SK-N-SH (cell line): Measurements from ENCODE around the gene CDC34. TPM values are rescaled to one million over a fixed set of nuclear protein-coding genes. Genes with fewer than 3 reads are reported as not detected.

Experiments used
- CTCF ChIA-PET: fragments of 300-600, 350-600 bp; formaldehyde crosslinking; extraction: SDS; loops from one replicate; lab custom pipeline; 2021; lab: Yijun Ruan, JAX
- POLR2A ChIA-PET: fragments of 350-600 bp; sonication (Branson Sonifier 250); formaldehyde crosslinking; extraction: SDS; loops from one replicate; lab custom pipeline; 2020; ENCODE audit warnings: antibody characterized with exemption, inconsistent platforms; lab: Yijun Ruan, JAX
- DNase-seq: peaks from one replicate; pipeline ENCODE4 v3.0.0; 2012
- H2AFZ ChIP-seq: fragments of 200-600 bp; sonication (generic); 2 replicates; pipeline ENCODE4 v1.8.1; 2016; ENCODE audit warnings: antibody characterized with exemption, mild to moderate bottlenecking, low read depth
- H3F3A ChIP-seq: fragments of 200-600 bp; sonication (generic); replicated peaks from 2 replicates; pipeline ENCODE3; 2016; ENCODE audit warnings: antibody characterized with exemption, mild to moderate bottlenecking; ENCODE audit not compliant: insufficient read depth
- H3K27ac ChIP-seq, 2 experiments: fragments of 200-500 bp in 1 of 2; fragments of 200-600 bp in 1 of 2; sonication (Bioruptor generic) in 1 of 2; sonication (generic), shearing (Covaris generic) in 1 of 2; 2 replicates each; pipeline versions ENCODE4 v1.5.1 to v1.6.1; 2014 to 2016; ENCODE audit warnings: low read depth in 2 of 2, inconsistent platforms in 1 of 2, low read length in 1 of 2, mild to moderate bottlenecking in 1 of 2, mixed read lengths in 1 of 2
- H3K27me3 ChIP-seq: fragments of 200-600 bp; sonication (generic), shearing (Covaris generic); 2 replicates; pipeline ENCODE4 v1.6.1; 2016; ENCODE audit warnings: mixed run types; ENCODE audit not compliant: insufficient read depth
- H3K36me3 ChIP-seq, 2 experiments: fragments of 200-500 bp in 1 of 2; fragments of 200-600 bp in 1 of 2; sonication (Bioruptor generic) in 1 of 2; sonication (generic) in 1 of 2; replicated peaks in 1 of 2; 2 replicates each; pipeline versions ENCODE3 to v1.5.1; 2014 to 2016; ENCODE audit warnings: low read length in 1 of 2, mild to moderate bottlenecking in 1 of 2; ENCODE audit not compliant: insufficient read depth in 2 of 2, control insufficient read depth in 1 of 2
- H3K4me1 ChIP-seq, 2 experiments: fragments of 200-500 bp in 1 of 2; fragments of 200-600 bp in 1 of 2; sonication (Bioruptor generic) in 1 of 2; sonication (generic), shearing (Covaris generic) in 1 of 2; 2 replicates each; pipeline versions ENCODE4 v1.5.1 to v1.6.1; 2014 to 2016; ENCODE audit warnings: low read depth in 1 of 2, low read length in 1 of 2, mixed run types in 1 of 2; ENCODE audit not compliant: insufficient read depth in 2 of 2, control insufficient read depth in 1 of 2
- H3K4me2 ChIP-seq: fragments of 200-600 bp; sonication (generic), shearing (Covaris generic); 2 replicates; pipeline ENCODE4 v1.6.1; 2017; ENCODE audit warnings: mixed run types
- H3K4me3 ChIP-seq, 2 experiments: fragments of 200-500 bp in 1 of 2; fragments of 200-600 bp in 1 of 2; sonication (Bioruptor generic) in 1 of 2; sonication (generic), shearing (Covaris generic) in 1 of 2; 2 replicates each; pipeline versions ENCODE4 v1.5.1 to v1.8.1; 2014 to 2016; ENCODE audit warnings: low read depth in 2 of 2, inconsistent platforms in 1 of 2, low read length in 1 of 2, mild to moderate bottlenecking in 1 of 2, mixed read lengths in 1 of 2, moderate library complexity in 1 of 2
- H3K79me2 ChIP-seq: fragments of 200-600 bp; sonication (generic); 2 replicates; pipeline ENCODE4 v1.8.1; 2017; ENCODE audit warnings: mild to moderate bottlenecking; ENCODE audit not compliant: insufficient read depth
- H3K9ac ChIP-seq: fragments of 200-600 bp; sonication (generic); 2 replicates; pipeline ENCODE4 v1.6.1; 2017; ENCODE audit warnings: mixed run types
- H3K9me2 ChIP-seq: fragments of 200-600 bp; sonication (generic); 2 replicates; pipeline ENCODE4 v1.6.1; 2017; ENCODE audit warnings: mixed run types
- H3K9me3 ChIP-seq: fragments of 200-600 bp; sonication (generic); 2 replicates; pipeline ENCODE4 v1.6.1; 2017; ENCODE audit warnings: mixed run types, mild to moderate bottlenecking, moderate library complexity
- H4K20me1 ChIP-seq: fragments of 200-600 bp; sonication (generic); 2 replicates; pipeline ENCODE4 v1.6.1; 2017; ENCODE audit warnings: mild to moderate bottlenecking, mixed run types; ENCODE audit not compliant: insufficient read depth
- CHD2 ChIP-seq: fragments of 150-350 bp; IDR thresholded peaks from 2 replicates; pipeline ENCODE4 v1.6.1; 2018; ENCODE audit warnings: low read length; ENCODE audit not compliant: partially characterized antibody
- ELF1 ChIP-seq: IDR thresholded peaks from 2 replicates; pipeline ENCODE4 v1.4.0; 2012
- FOSL2 ChIP-seq: IDR thresholded peaks from 2 replicates; pipeline ENCODE4 v1.4.0; 2012; ENCODE audit warnings: low read depth, mild to moderate bottlenecking, moderate library complexity, borderline replicate concordance
- GABPA ChIP-seq: IDR thresholded peaks from 2 replicates; pipeline ENCODE4 v1.4.0; 2012; ENCODE audit warnings: low read depth, mild to moderate bottlenecking
- GATA2 ChIP-seq: sonication (generic); formaldehyde crosslinking; IDR thresholded peaks from 2 replicates; pipeline ENCODE4 v1.5.0; 2020; ENCODE audit warnings: mild to moderate bottlenecking, missing genetic modification reagents
- JUND ChIP-seq: IDR thresholded peaks from 2 replicates; pipeline ENCODE4 v1.4.0; 2012
- MEF2A ChIP-seq: IDR thresholded peaks from 2 replicates; pipeline ENCODE4 v1.4.0; 2012; ENCODE audit warnings: low read depth, borderline replicate concordance
- RAD21 ChIP-seq: IDR thresholded peaks from 2 replicates; pipeline ENCODE4 v1.6.1; 2012; ENCODE audit warnings: mild to moderate bottlenecking, low read length
- SIN3A ChIP-seq: IDR thresholded peaks from 2 replicates; pipeline ENCODE4 v1.6.1; 2012; ENCODE audit warnings: low read depth, mild to moderate bottlenecking, low read length, moderate library complexity, borderline replicate concordance
- TAF1 ChIP-seq: IDR thresholded peaks from 2 replicates; pipeline ENCODE4 v1.6.1; 2012; ENCODE audit warnings: low read depth, mild to moderate bottlenecking, low read length, moderate library complexity, borderline replicate concordance
- TCF12 ChIP-seq: IDR thresholded peaks from 2 replicates; pipeline ENCODE4 v1.4.0; 2012
- TEAD4 ChIP-seq: IDR thresholded peaks from 2 replicates; pipeline ENCODE4 v1.4.0; 2012; ENCODE audit warnings: mild to moderate bottlenecking, borderline replicate concordance; ENCODE audit not compliant: insufficient read depth
- YY1 ChIP-seq: IDR thresholded peaks from 2 replicates; pipeline ENCODE4 v1.4.0; 2012; ENCODE audit warnings: low read depth, mild to moderate bottlenecking
- whole genome bisulfite sequencing: methylation state at CpG from one replicate; pipeline ENCODE4 v1.1.6; 2017; ENCODE audit warnings: low lambda C conversion rate; 5-methylcytosine and 5-hydroxymethylcytosine counted together
- polyA plus RNA-seq, 3 experiments: library from polyadenylated mRNA; depleted of rRNA; stranded (reverse); fragments of >200 nt; gene quantifications; 2 replicates each; pipeline ENCODE4 v1.2.3, GENCODE V29; 2012
- TF ChIP-seq, protein P1 (sequence below): IDR thresholded peaks from 2 replicates; pipeline ENCODE4 v1.4.0; 2012; ENCODE audit warnings: low read depth, borderline replicate concordance
- TF ChIP-seq, protein P2 (sequence below): IDR thresholded peaks from 2 replicates; pipeline ENCODE4 v1.4.0; 2012; ENCODE audit warnings: low read depth
- TF ChIP-seq, protein P3 (sequence below): IDR thresholded peaks from 2 replicates; pipeline ENCODE4 v1.4.0; 2012; ENCODE audit warnings: low read depth, borderline replicate concordance
- TF ChIP-seq, protein P4 (sequence below): IDR thresholded peaks from 2 replicates; pipeline ENCODE4 v1.6.1; 2012; ENCODE audit warnings: mild to moderate bottlenecking, low read depth, low read length, moderate library complexity
- TF ChIP-seq, protein P5 (sequence below): fragments of 150-350 bp; IDR thresholded peaks from 2 replicates; pipeline ENCODE4 v1.6.1; 2016; ENCODE audit warnings: mild to moderate bottlenecking, low read depth, low read length

Gene CDC34
- polyA plus RNA-seq, 1 of the 3 experiments (the other 2 are of a cell fraction), result 96.7 TPM

DNA sequence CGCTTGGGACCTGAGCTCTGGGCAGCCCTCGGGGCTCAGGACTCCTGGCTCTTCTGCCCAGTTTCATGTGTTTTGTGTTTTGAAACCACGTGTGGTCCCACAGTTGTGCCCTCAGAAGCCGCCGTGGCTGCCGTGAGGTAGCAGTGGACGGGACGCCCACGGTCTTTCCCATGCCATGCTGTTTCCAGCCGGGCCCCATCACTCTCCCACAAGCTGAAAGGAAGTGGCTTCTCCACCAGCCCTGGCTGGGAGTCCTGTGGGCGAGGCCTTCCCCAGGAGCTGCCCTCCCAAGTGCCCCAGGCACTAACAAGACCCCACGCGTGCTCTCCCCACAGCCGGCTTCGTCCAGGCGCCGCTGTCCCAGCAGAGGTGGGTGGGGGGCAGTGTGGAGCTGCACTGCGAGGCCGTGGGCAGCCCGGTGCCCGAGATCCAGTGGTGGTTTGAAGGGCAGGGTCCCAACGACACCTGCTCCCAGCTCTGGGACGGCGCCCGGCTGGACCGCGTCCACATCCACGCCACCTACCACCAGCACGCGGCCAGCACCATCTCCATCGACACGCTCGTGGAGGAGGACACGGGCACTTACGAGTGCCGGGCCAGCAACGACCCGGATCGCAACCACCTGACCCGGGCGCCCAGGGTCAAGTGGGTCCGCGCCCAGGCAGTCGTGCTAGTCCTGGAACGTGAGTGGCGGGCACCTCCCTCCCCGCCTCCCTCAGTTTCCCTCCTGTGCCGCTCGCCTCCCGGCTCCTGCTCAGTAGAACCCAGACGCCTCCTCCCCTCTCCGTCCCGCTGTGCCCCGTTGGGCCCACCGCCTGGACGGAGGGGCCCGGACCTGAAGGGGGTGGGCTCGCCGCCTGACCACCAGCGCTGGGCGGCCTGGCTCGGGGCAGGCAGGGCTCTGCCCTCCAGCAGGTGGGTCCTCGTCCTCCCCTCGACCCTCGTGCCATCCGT is 46.2 kb downstream of the CDC34 start:
- H3K27ac ChIP-seq, result no peak overlapping the region
- H3K4me3 ChIP-seq, result no peak overlapping the region
- H3K79me2 ChIP-seq, result peaks cover 77% of the 10 kb centered on the region
- H3K4me2 ChIP-seq, result no peak overlapping the region
- no peaks in the 10 kb centered on the region for H3K27me3 ChIP-seq
- H3K9me3 ChIP-seq, result no peaks in the 10 kb centered on the region
- H3F3A ChIP-seq, result peaks cover 14% of the 10 kb centered on the region
- TF ChIP-seq TAF1 (no peak), GATA2 (CRISPR knock-in tag) (no peak), ELF1 (no peak), CHD2 (no peak), YY1 (no peak), SIN3A (no peak), FOSL2 (no peak), RAD21 (no peak), TCF12 (no peak), MEF2A (no peak), GABPA (no peak), TEAD4 (no peak), JUND (no peak)
- TF ChIP-seq, protein P1, sequence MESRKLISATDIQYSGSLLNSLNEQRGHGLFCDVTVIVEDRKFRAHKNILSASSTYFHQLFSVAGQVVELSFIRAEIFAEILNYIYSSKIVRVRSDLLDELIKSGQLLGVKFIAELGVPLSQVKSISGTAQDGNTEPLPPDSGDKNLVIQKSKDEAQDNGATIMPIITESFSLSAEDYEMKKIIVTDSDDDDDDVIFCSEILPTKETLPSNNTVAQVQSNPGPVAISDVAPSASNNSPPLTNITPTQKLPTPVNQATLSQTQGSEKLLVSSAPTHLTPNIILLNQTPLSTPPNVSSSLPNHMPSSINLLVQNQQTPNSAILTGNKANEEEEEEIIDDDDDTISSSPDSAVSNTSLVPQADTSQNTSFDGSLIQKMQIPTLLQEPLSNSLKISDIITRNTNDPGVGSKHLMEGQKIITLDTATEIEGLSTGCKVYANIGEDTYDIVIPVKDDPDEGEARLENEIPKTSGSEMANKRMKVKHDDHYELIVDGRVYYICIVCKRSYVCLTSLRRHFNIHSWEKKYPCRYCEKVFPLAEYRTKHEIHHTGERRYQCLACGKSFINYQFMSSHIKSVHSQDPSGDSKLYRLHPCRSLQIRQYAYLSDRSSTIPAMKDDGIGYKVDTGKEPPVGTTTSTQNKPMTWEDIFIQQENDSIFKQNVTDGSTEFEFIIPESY, result no peak
- TF ChIP-seq, protein P2, sequence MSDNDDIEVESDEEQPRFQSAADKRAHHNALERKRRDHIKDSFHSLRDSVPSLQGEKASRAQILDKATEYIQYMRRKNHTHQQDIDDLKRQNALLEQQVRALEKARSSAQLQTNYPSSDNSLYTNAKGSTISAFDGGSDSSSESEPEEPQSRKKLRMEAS, result no peak
- TF ChIP-seq, protein P3, sequence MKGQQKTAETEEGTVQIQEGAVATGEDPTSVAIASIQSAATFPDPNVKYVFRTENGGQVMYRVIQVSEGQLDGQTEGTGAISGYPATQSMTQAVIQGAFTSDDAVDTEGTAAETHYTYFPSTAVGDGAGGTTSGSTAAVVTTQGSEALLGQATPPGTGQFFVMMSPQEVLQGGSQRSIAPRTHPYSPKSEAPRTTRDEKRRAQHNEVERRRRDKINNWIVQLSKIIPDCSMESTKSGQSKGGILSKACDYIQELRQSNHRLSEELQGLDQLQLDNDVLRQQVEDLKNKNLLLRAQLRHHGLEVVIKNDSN, result no peak
- TF ChIP-seq, protein P4, sequence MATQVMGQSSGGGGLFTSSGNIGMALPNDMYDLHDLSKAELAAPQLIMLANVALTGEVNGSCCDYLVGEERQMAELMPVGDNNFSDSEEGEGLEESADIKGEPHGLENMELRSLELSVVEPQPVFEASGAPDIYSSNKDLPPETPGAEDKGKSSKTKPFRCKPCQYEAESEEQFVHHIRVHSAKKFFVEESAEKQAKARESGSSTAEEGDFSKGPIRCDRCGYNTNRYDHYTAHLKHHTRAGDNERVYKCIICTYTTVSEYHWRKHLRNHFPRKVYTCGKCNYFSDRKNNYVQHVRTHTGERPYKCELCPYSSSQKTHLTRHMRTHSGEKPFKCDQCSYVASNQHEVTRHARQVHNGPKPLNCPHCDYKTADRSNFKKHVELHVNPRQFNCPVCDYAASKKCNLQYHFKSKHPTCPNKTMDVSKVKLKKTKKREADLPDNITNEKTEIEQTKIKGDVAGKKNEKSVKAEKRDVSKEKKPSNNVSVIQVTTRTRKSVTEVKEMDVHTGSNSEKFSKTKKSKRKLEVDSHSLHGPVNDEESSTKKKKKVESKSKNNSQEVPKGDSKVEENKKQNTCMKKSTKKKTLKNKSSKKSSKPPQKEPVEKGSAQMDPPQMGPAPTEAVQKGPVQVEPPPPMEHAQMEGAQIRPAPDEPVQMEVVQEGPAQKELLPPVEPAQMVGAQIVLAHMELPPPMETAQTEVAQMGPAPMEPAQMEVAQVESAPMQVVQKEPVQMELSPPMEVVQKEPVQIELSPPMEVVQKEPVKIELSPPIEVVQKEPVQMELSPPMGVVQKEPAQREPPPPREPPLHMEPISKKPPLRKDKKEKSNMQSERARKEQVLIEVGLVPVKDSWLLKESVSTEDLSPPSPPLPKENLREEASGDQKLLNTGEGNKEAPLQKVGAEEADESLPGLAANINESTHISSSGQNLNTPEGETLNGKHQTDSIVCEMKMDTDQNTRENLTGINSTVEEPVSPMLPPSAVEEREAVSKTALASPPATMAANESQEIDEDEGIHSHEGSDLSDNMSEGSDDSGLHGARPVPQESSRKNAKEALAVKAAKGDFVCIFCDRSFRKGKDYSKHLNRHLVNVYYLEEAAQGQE, result no peak
- TF ChIP-seq, protein P5, sequence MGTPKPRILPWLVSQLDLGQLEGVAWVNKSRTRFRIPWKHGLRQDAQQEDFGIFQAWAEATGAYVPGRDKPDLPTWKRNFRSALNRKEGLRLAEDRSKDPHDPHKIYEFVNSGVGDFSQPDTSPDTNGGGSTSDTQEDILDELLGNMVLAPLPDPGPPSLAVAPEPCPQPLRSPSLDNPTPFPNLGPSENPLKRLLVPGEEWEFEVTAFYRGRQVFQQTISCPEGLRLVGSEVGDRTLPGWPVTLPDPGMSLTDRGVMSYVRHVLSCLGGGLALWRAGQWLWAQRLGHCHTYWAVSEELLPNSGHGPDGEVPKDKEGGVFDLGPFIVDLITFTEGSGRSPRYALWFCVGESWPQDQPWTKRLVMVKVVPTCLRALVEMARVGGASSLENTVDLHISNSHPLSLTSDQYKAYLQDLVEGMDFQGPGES, result no peak
- H3K9me2 ChIP-seq, result no peaks in the 10 kb centered on the region
- H2AFZ ChIP-seq, result no peak overlapping the region
- DNase-seq, result no peak
- peaks cover 22 to 24% of the 10 kb centered on the region in 2 experiments; a peak in 3 of 4 replicates for H3K4me1 ChIP-seq
- 91% methylated on average over 34 of the region's 66 CpGs for WGBS
- POLR2A ChIA-PET, result interaction anchor here (0.5 to 1.8 kb wide), 2 partner anchors 9 to 374 kb away, joined by 3 to 6 read pairs; no protein-coding TSS in a partner anchor
- H4K20me1 ChIP-seq, result peaks cover 85% of the 10 kb centered on the region
- no peak overlapping the region for H3K9ac ChIP-seq
- peaks cover 0 to 30% of the 10 kb centered on the region in 2 experiments for H3K36me3 ChIP-seq
- CTCF ChIA-PET, result interaction anchor here (0.9 to 5.7 kb wide), 6 partner anchors 10 to 67 kb away, joined by 3 to 32 read pairs (median 4); no protein-coding TSS in a partner anchor
